HG02970 (cell line): ENCODE results near the gene DAB2.

ENCODE experiments used
- ATAC-seq: cut with Tn5 transposase; IDR thresholded peaks from one replicate; pipeline ENCODE4 v1.9.1; 2021; ENCODE audit warnings: mild to moderate bottlenecking, moderate library complexity, moderate number of reproducible peaks; ENCODE audit not compliant: unreplicated experiment, low FRiP score

Gene DAB2

GRCh38 chr5:39448506-39449128, 23.8 kb upstream of the DAB2 start:
- ATAC-seq, result no peak

GRCh38 chr5:39447968-39448367, 23.2 kb upstream of the DAB2 start:
- ATAC-seq, result no peak

GRCh38 chr5:39447059-39447458, 22.3 kb upstream of the DAB2 start:
- ATAC-seq, result no peak

- ATAC-seq, result no peak
Observed at GRCh38 chr5:39446231-39446630, 21.5 kb upstream of the DAB2 start.

- ATAC-seq, result no peak
Observed at GRCh38 chr5:39443911-39444310, 19.1 kb upstream of the DAB2 start.

- ATAC-seq, result no peak
Observed at GRCh38 chr5:39442991-39443390, 18.2 kb upstream of the DAB2 start.

- no peak for ATAC-seq
Observed at GRCh38 chr5:39441838-39442237, 17.1 kb upstream of the DAB2 start.

- no peak for ATAC-seq
Observed at GRCh38 chr5:39440958-39441624, 16.3 kb upstream of the DAB2 start.

GRCh38 chr5:39440192-39440957, 15.6 kb upstream of the DAB2 start:
- ATAC-seq, result no peak

- ATAC-seq, result no peak
Observed at GRCh38 chr5:39439582-39440162, 14.9 kb upstream of the DAB2 start.

- no peak for ATAC-seq
Observed at GRCh38 chr5:39437467-39437866, 12.7 kb upstream of the DAB2 start.

GRCh38 chr5:39433848-39434247, 9.1 kb upstream of the DAB2 start:
- ATAC-seq, result no peak

- ATAC-seq, result no peak
Observed at GRCh38 chr5:39432696-39433530, 8.1 kb upstream of the DAB2 start.

- ATAC-seq, result no peak
Observed at GRCh38 chr5:39430461-39430860, 5.7 kb upstream of the DAB2 start.

- ATAC-seq, result no peak
Observed at GRCh38 chr5:39428640-39429039, 3.9 kb upstream of the DAB2 start.

- no peak for ATAC-seq
Observed at GRCh38 chr5:39427633-39428032, 2.9 kb upstream of the DAB2 start.

- no peak for ATAC-seq
Observed at GRCh38 chr5:39427229-39427628, 2.4 kb upstream of the DAB2 start.

- ATAC-seq, result no peak
Observed at GRCh38 chr5:39426746-39427105, 1.9 kb upstream of the DAB2 start.

GRCh38 chr5:39426051-39426745, 1.4 kb upstream of the DAB2 start:
- ATAC-seq, result no peak

- ATAC-seq, result no peak
Observed at GRCh38 chr5:39423331-39423751, 1.4 kb downstream of the DAB2 start.
